Mesothelial cell of epicardium (in vitro differentiated cells): ENCODE data around the gene KBTBD12. TPM values are rescaled to one million over a fixed set of nuclear protein-coding genes. Genes with fewer than 3 reads are reported as not detected.

Experiments used
- DNase-seq, 2 experiments: peaks; one replicate each; pipeline ENCODE4 v3.0.0; 2021; ENCODE audit warnings: low spot score in 2 of 2; ENCODE audit not compliant: unreplicated experiment in 2 of 2
- H3K27ac Mint-ChIP-seq: 2 replicates; pipeline ENCODE4 v1.8.0; 2021; ENCODE audit warnings: mixed read lengths
- H3K27me3 Mint-ChIP-seq: 2 replicates; pipeline ENCODE4 v1.8.0; 2021; ENCODE audit warnings: low read depth, mixed read lengths
- H3K36me3 Mint-ChIP-seq: 2 replicates; pipeline ENCODE4 v1.8.0; 2021; ENCODE audit warnings: mixed read lengths
- H3K4me1 Mint-ChIP-seq: 2 replicates; pipeline ENCODE4 v1.8.0; 2021; ENCODE audit warnings: mixed read lengths
- H3K4me3 Mint-ChIP-seq: 2 replicates; pipeline ENCODE4 v1.8.0; 2021; ENCODE audit warnings: mild to moderate bottlenecking, moderate library complexity, mixed read lengths
- H3K9me3 Mint-ChIP-seq: 2 replicates; pipeline ENCODE4 v1.8.0; 2021; ENCODE audit warnings: mixed read lengths
- total RNA-seq: library from RNA; stranded (reverse); gene quantifications from 3 replicates; pipeline ENCODE4 v1.2.1, GENCODE V29; 2021
- TF ChIP-seq, protein P1 (sequence below): fragments of 200-600 bp; sonication (generic); IDR thresholded peaks from one replicate; pipeline ENCODE4 v1.5.0; 2021; ENCODE audit warnings: antibody characterized with exemption; ENCODE audit not compliant: unreplicated experiment

The KBTBD12 gene
- total RNA-seq, 1 donor from 2014 or later: not detected

DNA sequence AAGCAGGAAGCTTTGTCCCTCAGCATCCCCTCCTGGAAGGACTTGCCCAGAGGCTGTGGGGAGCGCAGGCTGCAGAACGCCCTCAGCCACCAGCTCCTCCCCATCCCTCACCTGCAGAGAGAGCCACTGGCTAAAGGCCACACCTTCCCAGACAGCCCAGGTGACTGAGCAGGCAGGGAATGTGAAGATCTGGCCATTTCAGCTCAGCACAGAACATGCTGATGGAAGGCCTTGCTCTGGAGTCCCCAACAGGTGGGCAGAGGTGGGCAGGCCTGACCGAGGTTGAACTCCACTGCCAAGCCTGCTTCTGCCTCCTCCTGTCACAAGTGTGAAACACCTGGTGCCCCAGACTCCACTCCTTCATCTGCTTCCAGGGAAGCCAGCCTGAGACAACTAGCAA, 86.5 kb downstream of the KBTBD12 start:
- Mint-ChIP-seq H3K4me1 (peaks cover 2% of the 10 kb centered on the region), H3K4me3 (no peak overlapping the region), H3K36me3 (no peaks in the 10 kb centered on the region), H3K9me3 (peaks cover 9% of the 10 kb centered on the region), H3K27ac (no peak overlapping the region), H3K27me3 (peaks cover 52% of the 10 kb centered on the region)
- DNase-seq: no peak
- TF ChIP-seq, protein P1, sequence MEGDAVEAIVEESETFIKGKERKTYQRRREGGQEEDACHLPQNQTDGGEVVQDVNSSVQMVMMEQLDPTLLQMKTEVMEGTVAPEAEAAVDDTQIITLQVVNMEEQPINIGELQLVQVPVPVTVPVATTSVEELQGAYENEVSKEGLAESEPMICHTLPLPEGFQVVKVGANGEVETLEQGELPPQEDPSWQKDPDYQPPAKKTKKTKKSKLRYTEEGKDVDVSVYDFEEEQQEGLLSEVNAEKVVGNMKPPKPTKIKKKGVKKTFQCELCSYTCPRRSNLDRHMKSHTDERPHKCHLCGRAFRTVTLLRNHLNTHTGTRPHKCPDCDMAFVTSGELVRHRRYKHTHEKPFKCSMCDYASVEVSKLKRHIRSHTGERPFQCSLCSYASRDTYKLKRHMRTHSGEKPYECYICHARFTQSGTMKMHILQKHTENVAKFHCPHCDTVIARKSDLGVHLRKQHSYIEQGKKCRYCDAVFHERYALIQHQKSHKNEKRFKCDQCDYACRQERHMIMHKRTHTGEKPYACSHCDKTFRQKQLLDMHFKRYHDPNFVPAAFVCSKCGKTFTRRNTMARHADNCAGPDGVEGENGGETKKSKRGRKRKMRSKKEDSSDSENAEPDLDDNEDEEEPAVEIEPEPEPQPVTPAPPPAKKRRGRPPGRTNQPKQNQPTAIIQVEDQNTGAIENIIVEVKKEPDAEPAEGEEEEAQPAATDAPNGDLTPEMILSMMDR: no peak

DNA sequence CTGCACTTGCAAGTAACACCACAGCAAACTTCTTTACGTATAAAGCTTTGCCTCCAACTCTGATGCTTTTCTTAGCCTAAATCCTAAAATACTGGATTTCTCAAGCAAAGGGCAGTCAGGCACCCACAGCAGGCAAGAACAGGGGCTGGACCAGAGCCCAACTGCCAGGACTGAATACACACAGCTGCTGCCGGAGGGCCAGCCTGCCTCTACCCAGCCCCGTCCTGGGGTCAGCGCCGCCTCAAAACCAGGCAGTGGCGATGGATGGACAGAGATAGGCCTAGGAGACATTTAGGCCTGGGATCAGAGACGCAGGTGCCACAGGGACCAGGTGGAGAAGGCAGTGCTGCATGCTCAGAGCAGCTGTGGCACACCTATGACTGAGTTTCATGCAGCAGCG, 89.6 kb downstream of the KBTBD12 start:
- Mint-ChIP-seq H3K27ac (no peak overlapping the region), H3K4me1 (peaks cover 2% of the 10 kb centered on the region), H3K27me3 (peaks cover 54% of the 10 kb centered on the region), H3K9me3 (peaks cover 5% of the 10 kb centered on the region), H3K4me3 (no peak overlapping the region), H3K36me3 (no peaks in the 10 kb centered on the region)
- no peak for DNase-seq
- TF ChIP-seq, protein P1: no peak

DNA sequence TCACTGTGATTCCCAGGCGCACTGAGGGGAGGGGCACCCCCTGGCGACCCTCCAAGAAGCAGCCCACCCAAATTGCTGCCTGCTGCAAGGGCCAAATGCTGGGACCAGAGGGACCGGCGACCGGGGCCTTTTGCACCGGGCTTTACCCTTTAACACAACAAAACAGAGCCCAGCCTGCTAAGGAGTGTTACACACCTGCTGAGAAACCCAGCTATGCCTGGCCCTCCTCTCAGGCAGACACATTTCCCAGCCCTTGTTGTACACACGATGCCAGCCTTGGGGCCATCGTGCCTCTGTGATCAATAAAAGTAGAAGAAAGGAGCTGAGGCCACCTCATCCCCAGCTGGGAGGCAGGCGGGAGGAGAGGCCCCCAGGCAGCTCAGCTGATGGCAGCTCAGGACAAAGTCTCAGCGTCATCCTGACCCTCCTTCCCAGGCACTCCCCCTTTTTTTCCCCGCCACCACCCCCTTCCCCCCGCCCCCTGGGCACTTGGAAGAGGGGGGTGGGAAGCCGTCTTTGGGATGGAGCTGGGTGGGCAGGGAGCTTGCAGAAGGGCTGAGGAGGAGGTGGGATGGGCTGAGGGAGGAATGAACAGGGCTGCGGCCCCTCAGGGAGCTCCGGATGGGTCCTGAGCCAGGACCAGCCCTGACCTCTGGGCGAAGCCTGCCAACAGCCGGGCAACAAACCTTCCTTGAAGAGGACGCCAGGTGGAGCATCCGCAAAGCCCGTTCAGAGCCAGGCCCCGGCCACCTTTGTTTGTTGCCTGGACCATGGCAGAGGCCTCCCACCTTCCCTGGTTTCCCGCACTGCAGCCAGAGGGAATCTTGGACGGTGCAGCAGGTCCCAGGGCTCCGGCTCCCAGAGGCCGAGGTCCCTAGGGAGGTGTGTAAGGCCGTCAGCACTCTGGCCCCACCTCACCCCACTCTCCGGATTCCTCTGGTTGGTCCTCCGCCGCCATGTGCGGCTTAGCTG, 91.3 kb downstream of the KBTBD12 start:
- Mint-ChIP-seq H3K4me3 (no peak overlapping the region), H3K9me3 (no peaks in the 10 kb centered on the region), H3K4me1 (peaks cover 3% of the 10 kb centered on the region), H3K27me3 (peaks cover 51% of the 10 kb centered on the region), H3K27ac (no peak overlapping the region), H3K36me3 (no peaks in the 10 kb centered on the region)
- DNase-seq: no peak
- TF ChIP-seq, protein P1: no peak

DNA sequence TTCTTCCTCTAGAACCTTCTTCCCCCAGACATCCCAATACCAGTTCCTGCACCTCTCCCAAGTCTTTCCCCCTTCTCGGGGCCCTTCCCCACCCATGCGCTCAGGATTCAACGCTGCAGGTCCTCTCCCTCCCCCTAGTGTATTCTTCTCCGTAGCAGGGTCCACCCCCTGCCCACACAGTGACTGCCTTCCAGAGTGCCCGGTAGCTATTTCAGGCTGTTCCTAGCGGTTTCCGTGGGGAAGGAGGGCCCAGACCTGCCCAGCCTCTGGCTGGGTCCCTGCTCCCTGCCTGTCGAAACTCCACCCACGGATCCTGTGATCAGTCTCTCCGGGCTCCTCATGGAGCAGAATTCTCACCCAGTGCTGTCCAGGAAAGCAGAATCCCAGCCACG, 92.0 kb downstream of the KBTBD12 start:
- no peaks in the 10 kb centered on the region for H3K9me3 Mint-ChIP-seq
- TF ChIP-seq, protein P1: no peak
- H3K4me1 Mint-ChIP-seq: peaks cover 6% of the 10 kb centered on the region
- no peaks in the 10 kb centered on the region for H3K36me3 Mint-ChIP-seq
- H3K27me3 Mint-ChIP-seq: peaks cover 47% of the 10 kb centered on the region
- no peak for DNase-seq
- no peak overlapping the region for H3K27ac Mint-ChIP-seq
- H3K4me3 Mint-ChIP-seq: no peak overlapping the region

DNA sequence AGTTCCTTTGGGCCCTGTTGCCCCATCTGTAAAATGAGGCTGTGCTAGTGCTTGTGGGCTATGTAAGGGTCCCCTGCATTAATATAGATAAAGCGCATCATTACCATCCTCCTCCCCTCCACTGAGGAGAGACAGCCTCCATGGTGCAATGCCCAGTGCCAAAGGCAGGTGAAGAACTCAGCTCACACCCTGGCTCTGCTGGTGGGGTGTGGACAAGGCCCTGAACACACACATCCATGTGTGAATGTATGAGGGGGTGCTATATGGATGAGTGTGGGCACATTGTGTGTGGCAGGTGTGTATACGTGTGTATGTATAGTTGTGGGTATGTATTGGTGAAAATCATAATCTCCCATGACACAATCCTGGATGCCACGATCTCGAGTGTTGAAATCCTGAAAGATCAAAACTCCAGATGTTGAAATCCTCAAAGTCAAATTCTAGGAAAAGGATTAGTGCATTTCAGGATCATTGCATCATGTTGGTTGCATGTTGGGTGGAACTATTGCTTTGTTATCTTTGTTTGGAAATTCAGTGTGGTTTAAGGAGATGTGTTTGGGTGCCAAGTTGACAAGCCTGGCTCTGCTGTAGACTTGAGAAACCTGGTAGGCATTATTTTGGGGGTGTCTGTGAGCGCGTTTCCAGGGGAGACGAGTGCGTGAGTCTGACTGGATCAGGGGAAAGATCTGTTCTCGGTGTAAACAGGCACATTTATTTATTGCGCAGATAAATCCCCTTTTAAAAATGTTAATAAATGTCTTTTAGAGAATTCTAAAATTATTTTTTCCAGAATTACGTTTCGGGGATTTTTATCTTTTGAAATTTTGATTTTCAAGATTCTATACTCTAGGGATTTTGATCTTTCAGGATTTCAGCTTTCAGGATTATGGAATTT, 95.2 kb downstream of the KBTBD12 start:
- Mint-ChIP-seq H3K4me1 (peaks cover 6% of the 10 kb centered on the region), H3K4me3 (no peak overlapping the region), H3K27me3 (peaks cover 23% of the 10 kb centered on the region), H3K27ac (no peak overlapping the region), H3K36me3 (no peaks in the 10 kb centered on the region), H3K9me3 (no peaks in the 10 kb centered on the region)
- no peak for DNase-seq
- TF ChIP-seq, protein P1: no peak
